Right cardiac atrium (tissue), 5 donors: Measurements from ENCODE around the gene LRTM2. TPM values are rescaled to one million over a fixed set of nuclear protein-coding genes. Genes with fewer than 3 reads are reported as not detected.

Experiments
- ATAC-seq, 2 donors: fragments of 200-7000 bp; cut with Tn5 transposase; one replicate each; pipeline versions ENCODE4 v1.8.0 to v1.9.1; 2020; ENCODE audit warnings: moderate library complexity in 2 of 2, mild to moderate bottlenecking in 1 of 2
- DNase-seq, 3 donors: peaks; one replicate each; pipeline ENCODE4 v3.0.0-alpha.2; 2020
- H3K27ac ChIP-seq: one replicate; pipeline ENCODE4 v1.5.1; 2013; ENCODE audit warnings: mild to moderate bottlenecking, low read length, control low read depth, moderate library complexity
- H3K27me3 ChIP-seq: one replicate; pipeline ENCODE4 v1.6.1; 2013; ENCODE audit not compliant: control insufficient read depth, insufficient read depth
- H3K4me1 ChIP-seq: one replicate; pipeline ENCODE4 v1.6.1; 2013; ENCODE audit warnings: low read length; ENCODE audit not compliant: control insufficient read depth, insufficient read depth
- H3K4me3 ChIP-seq: one replicate; pipeline ENCODE4 v1.5.1; 2013; ENCODE audit warnings: low read length, control low read depth
- H3K9me3 ChIP-seq: one replicate; pipeline ENCODE4 v1.6.1; 2013; ENCODE audit warnings: low read length; ENCODE audit not compliant: control insufficient read depth
- WGBS: extraction: QIAGEN DNeasy Blood & Tissue Kit; methylation state at CpG from one replicate; pipeline ENCODE4 v1.1.7; 2013; 5-methylcytosine and 5-hydroxymethylcytosine counted together
- intact Hi-C, 4 donors: fragments of 100-400 bp; cut with DNase I; formaldehyde crosslinking; loops; one replicate each; pipeline versions ENCODE4 v1.11.0 to v1.14.0; 2022 to 2023
- polyA plus RNA-seq: library from polyadenylated mRNA; stranded (reverse); fragments of 200-250 nt; gene quantifications from one replicate; pipeline ENCODE4 v1.2.3, GENCODE V29; 2013
- total RNA-seq, 4 donors: library from RNA; stranded (reverse); fragmentation: NEBNext Ultra II Directional; extraction: Animal tissue kit (Norgen Biotek cat#: 25700); gene quantifications; one replicate each; pipeline ENCODE4 v1.2.1, GENCODE V29; 2021
- donor health status: healthy with polysubstance abuse.
- donor health status: DM: no; HTN: yes; CAD: no.
- donor health status: DM: no; HTN: no; CAD: no.
- donor health status: DM: no; HTN: yes; CAD: no; lungs with severe emphysema.
- donor health status: DM: yes; HTN: yes; CAD: no.

LRTM2 gene
- total and polyA plus RNA-seq, 5 donors = not detected

GRCh38 chr12:1791104-1791841 is 29.1 kb upstream of the LRTM2 start:
- Histone ChIP-seq H3K27me3 (no peaks in the 10 kb centered on the region), H3K4me3 (no peak overlapping the region), H3K4me1 (no peaks in the 10 kb centered on the region), H3K9me3 (no peaks in the 10 kb centered on the region), H3K27ac (no peak overlapping the region)
- intact Hi-C loops = loop anchor here in 3 of 4 donors (2.0 kb wide), 1 partner anchor 138 kb away; no protein-coding TSS in a partner anchor
- ATAC-seq (peak in 1 of 2 donors; percentile 20), DNase-seq (peak in 2 of 3 donors; percentile 59 to 83)
- WGBS = 46% methylated on average over 10 of the region's 10 CpGs

GRCh38 chr12:1792406-1792805 is 28.0 kb upstream of the LRTM2 start:
- ATAC-seq (no peak), DNase-seq (no peak)
- WGBS = 71% methylated on average over 6 of the region's 6 CpGs
- intact Hi-C loops = no loop called here
- Histone ChIP-seq H3K27ac (no peak overlapping the region), H3K9me3 (no peaks in the 10 kb centered on the region), H3K27me3 (no peaks in the 10 kb centered on the region), H3K4me1 (no peaks in the 10 kb centered on the region), H3K4me3 (no peak overlapping the region)

GRCh38 chr12:1793426-1794210 is 26.7 kb upstream of the LRTM2 start:
- no peak overlapping the region for H3K4me3 ChIP-seq
- DNase-seq = no peak
- no peaks in the 10 kb centered on the region for H3K27me3 ChIP-seq
- H3K27ac ChIP-seq = peak overlapping the region; percentile 31
- 90% methylated on average over 26 of the region's 26 CpGs for WGBS
- H3K9me3 ChIP-seq = no peaks in the 10 kb centered on the region
- ATAC-seq = no peak
- no peaks in the 10 kb centered on the region for H3K4me1 ChIP-seq
- intact Hi-C loops = loop anchor here in 1 of 4 donors (2.0 kb wide), 1 partner anchor 141 kb away; no protein-coding TSS in a partner anchor

- H3K27ac ChIP-seq = peak overlapping the region; percentile 31
- H3K4me1 ChIP-seq = no peaks in the 10 kb centered on the region
- no peaks in the 10 kb centered on the region for H3K9me3 ChIP-seq
- WGBS = 77% methylated on average over 15 of the region's 15 CpGs
- DNase-seq (no peak), ATAC-seq (no peak)
- H3K27me3 ChIP-seq = no peaks in the 10 kb centered on the region
- intact Hi-C loops = loop anchor here in 1 of 4 donors (2.0 kb wide), 1 partner anchor 142 kb away; no protein-coding TSS in a partner anchor
- H3K4me3 ChIP-seq = no peak overlapping the region
Measured at GRCh38 chr12:1794440-1795090, 25.8 kb upstream of the LRTM2 start.

DNA sequence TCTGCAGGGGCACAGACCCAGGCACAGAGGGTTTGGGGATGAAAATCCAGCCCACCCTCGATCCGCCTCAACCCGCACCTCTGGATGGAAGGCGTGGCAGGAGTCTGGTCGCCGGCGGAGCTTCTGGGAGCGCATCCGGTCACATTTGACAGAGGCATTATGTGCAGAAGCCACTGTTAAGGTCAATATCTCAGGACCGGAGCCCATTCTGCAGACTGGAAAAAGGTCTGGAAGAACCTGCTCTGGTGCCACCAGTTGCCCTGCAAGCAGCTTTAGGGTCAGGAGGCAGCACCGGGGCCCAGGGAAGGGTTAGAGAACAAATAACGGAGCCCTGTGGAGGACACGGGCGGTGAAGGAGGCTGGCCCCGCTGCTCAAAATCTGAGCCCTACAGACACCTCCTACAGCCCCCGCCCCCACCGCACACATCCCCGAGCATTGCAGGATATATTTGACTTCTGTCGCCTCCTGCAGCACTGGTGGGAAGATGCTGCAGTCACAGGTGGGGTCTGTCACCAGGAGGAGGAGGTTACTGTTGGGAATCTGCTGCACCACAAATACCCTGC is 25.1 kb upstream of the LRTM2 start:
- H3K27me3 ChIP-seq = no peaks in the 10 kb centered on the region
- no peak overlapping the region for H3K27ac ChIP-seq
- intact Hi-C loops = loop anchor here in 1 of 4 donors (2.0 kb wide), 1 partner anchor 143 kb away; no protein-coding TSS in a partner anchor
- H3K9me3 ChIP-seq = no peaks in the 10 kb centered on the region
- H3K4me1 ChIP-seq = no peaks in the 10 kb centered on the region
- DNase-seq (no peak), ATAC-seq (no peak)
- no peak overlapping the region for H3K4me3 ChIP-seq
- 64% methylated on average over 19 of the region's 19 CpGs for WGBS

DNA sequence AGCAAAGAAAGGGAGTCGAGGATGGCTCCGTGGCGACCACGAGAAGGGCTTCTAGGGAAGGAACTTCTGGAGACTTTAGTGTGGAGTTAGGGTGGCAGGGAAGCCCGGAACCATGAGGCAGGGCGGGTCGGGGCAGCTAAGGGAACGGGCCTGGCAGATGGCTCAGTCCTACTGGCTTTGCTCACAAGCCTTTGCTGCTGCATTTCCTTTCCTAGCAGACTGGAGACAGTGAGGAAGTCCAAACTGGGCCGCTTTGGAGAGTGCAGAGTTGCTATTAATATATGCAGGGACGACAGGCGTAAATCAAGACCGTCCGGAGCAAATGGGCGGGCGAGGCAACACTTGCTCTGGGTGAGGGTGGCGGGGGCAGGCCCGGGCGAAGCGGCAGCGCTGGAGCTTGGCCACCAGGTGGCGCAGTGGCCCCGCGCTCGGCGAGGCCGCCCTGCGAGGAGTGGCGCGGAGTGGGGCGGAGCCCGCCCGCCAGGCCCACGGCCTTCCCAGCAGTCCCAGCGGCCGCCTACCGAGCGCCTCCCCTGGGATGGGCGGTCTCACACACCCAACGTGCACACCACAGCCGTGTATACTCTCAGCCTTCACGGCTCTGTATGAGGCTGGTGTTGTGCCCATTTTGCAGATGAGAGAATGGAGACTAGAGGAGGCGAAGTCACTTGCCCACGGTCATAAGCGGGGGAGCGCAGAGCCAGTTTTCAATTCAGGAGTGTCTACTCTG is 24.4 kb upstream of the LRTM2 start:
- Histone ChIP-seq H3K27ac (peak overlapping the region; percentile 3), H3K4me3 (peak overlapping the region; percentile 33), H3K9me3 (no peaks in the 10 kb centered on the region), H3K27me3 (no peaks in the 10 kb centered on the region), H3K4me1 (no peaks in the 10 kb centered on the region)
- ATAC-seq (peak; percentile 95 to 96), DNase-seq (peak; percentile 95 to 98 (median 98))
- WGBS = 4% methylated on average over 45 of the region's 45 CpGs
- intact Hi-C loops = loop anchor here in 3 of 4 donors (1.0 to 2.0 kb wide), 4 partner anchors 143 to 145 kb away; no protein-coding TSS in a partner anchor

- H3K9me3 ChIP-seq = no peaks in the 10 kb centered on the region
- intact Hi-C loops = loop anchor here in 3 of 4 donors (1.0 to 2.0 kb wide), 3 partner anchors 143 to 144 kb away; no protein-coding TSS in a partner anchor
- H3K4me3 ChIP-seq = peak overlapping the region; percentile 33
- H3K27me3 ChIP-seq = no peaks in the 10 kb centered on the region
- peak overlapping the region; percentile 5 for H3K27ac ChIP-seq
- H3K4me1 ChIP-seq = no peaks in the 10 kb centered on the region
- WGBS = 12% methylated on average over 43 of the region's 43 CpGs
- ATAC-seq (peak; percentile 30 to 46), DNase-seq (peak; percentile 47 to 79 (median 79))
Measured at GRCh38 chr12:1796515-1797010, 23.8 kb upstream of the LRTM2 start.

DNA sequence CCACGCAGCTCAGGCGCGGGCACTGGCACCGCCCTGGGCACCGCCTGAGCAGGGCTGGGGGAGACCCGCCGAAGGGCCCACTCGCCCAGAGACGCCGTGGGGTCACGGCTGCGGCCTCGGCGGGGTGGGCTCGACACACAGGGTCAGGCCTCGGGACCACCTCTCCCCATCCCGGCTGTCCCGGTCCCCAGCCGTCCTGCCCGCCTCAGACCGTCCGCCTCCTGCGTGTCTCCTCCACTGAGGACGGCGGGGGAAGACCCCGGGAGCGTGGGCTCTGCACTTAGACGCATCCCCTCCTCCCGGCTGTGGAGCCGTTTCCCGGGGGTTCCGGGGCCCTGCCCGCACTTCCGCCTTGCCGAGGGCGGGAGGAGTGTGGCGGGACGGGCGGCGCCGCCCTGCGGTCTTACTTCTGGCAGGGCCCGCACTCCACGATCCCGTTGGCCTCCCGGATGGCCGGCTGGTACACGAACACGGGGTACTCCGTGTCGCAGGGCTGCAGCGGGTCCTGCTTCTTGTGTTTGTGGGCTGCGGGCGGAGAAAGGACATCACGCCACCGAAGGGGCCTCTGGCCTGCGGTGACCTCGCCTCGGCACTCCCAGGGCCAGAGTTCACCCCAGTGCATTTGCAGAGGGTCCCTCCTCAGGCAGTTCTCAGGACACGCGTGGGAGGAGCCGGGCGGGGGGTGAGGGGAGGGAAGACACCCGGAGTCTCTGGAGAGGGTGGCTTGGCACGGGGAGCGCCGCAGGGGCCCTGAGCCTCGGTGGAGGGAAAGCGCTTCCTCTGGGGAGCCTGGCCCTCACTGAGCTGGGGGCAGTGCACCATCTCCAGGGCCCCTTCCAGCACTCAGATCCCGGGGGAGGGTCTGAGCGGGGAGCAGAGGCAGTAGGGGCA is 23.1 kb upstream of the LRTM2 start:
- DNase-seq (peak; percentile 75 to 90 (median 89)), ATAC-seq (peak; percentile 44 to 51)
- Histone ChIP-seq H3K27ac (peak overlapping the region; percentile 5), H3K4me1 (no peaks in the 10 kb centered on the region), H3K27me3 (no peaks in the 10 kb centered on the region), H3K4me3 (peak overlapping the region; percentile 33), H3K9me3 (no peaks in the 10 kb centered on the region)
- WGBS = 35% methylated on average over 71 of the region's 71 CpGs
- intact Hi-C loops = loop anchor here in 1 of 4 donors (2.0 kb wide), 1 partner anchor 144 kb away; no protein-coding TSS in a partner anchor

GRCh38 chr12:1797991-1798640 is 22.2 kb upstream of the LRTM2 start:
- no peak for DNase-seq
- H3K9me3 ChIP-seq = no peaks in the 10 kb centered on the region
- no peaks in the 10 kb centered on the region for H3K27me3 ChIP-seq
- intact Hi-C loops = loop anchor here in 1 of 4 donors (2.0 kb wide), 1 partner anchor 143 kb away; no protein-coding TSS in a partner anchor
- no peak overlapping the region for H3K4me3 ChIP-seq
- H3K4me1 ChIP-seq = no peaks in the 10 kb centered on the region
- H3K27ac ChIP-seq = no peak overlapping the region
- 89% methylated on average over 22 of the region's 22 CpGs for WGBS
- ATAC-seq = no peak
